IPS DF 6.9 (cell line): ENCODE data around the gene PRICKLE2.

Experiments used
- DNase-seq: peaks from one replicate; pipeline ENCODE4 v3.0.0-alpha.2; 2013; ENCODE audit warnings: low read depth, low spot score
- H3K27ac ChIP-seq: one replicate; pipeline ENCODE4 v1.5.1; 2013; ENCODE audit warnings: low read length, control low read depth
- H3K27me3 ChIP-seq: 2 replicates; pipeline ENCODE4 v1.6.1; 2013; ENCODE audit warnings: mild to moderate bottlenecking, low read length; ENCODE audit not compliant: control insufficient read depth, insufficient read depth
- H3K36me3 ChIP-seq: 2 replicates; pipeline ENCODE4 v1.6.1; 2013; ENCODE audit warnings: low read length; ENCODE audit not compliant: control insufficient read depth, insufficient read depth
- H3K4me1 ChIP-seq: 2 replicates; pipeline ENCODE4 v1.6.1; 2013; ENCODE audit warnings: low read length; ENCODE audit not compliant: control insufficient read depth, insufficient read depth
- H3K4me3 ChIP-seq: 2 replicates; pipeline ENCODE4 v1.5.1; 2013; ENCODE audit warnings: mild to moderate bottlenecking, low read length
- H3K9me3 ChIP-seq: 2 replicates; pipeline ENCODE4 v1.6.1; 2013; ENCODE audit warnings: low read length, inconsistent platforms; ENCODE audit not compliant: control insufficient read depth, insufficient read depth
- WGBS: extraction: QIAGEN DNeasy Blood & Tissue Kit; methylation state at CpG from one replicate; pipeline ENCODE4 v1.1.7; 2013; ENCODE audit warnings: mixed read lengths, missing lambda C conversion rate; ENCODE audit not compliant: insufficient read length, insufficient coverage; 5-methylcytosine and 5-hydroxymethylcytosine counted together

PRICKLE2 gene

DNA sequence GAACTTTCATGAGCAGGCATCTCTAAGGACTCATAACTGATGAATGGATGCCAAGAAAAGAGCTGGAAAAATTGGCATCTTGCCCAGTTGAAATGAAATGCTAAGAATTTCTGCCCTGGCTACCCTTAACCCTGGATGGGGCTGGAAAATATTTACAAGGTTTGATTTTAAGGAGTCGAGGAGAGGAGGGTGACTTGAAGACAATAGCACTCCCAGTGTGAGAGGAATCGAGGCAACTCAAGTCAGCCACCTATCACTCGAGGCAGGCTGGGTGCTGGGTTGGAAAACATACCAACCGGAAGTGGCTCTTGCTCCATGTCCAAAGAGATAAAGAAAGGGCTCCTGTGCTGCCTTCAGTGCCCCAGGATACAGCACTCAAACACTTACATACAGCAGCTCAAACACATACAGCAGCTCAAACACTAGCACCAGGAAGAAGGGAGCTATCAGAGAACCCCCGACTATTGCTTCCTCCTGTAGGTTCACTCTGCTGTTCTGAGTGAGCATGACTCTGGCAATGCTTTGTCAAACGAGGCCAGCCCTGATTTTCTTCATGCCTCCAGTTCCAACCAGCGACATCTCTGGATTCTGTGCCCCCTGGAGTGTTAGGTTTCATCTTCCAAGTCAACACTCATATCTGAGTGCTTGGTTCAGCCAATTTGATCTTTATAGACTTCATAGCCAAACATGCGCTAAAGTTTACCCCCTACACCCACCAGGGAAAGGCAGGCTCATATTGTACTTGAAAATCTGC lies 4.9 kb downstream of the PRICKLE2 start:
- peaks cover 4% of the 10 kb centered on the region; the same call in 1 of the 2 replicates for H3K4me1 ChIP-seq
- H3K27me3 ChIP-seq: peaks cover 3% of the 10 kb centered on the region; the same call in 1 of the 2 replicates
- no peak overlapping the region for H3K27ac ChIP-seq
- no peaks in the 10 kb centered on the region for H3K36me3 ChIP-seq
- WGBS: no CpG with 5 or more reads among the region's 8 CpGs
- DNase-seq: no peak
- H3K4me3 ChIP-seq: no peak overlapping the region
- no peaks in the 10 kb centered on the region for H3K9me3 ChIP-seq

DNA sequence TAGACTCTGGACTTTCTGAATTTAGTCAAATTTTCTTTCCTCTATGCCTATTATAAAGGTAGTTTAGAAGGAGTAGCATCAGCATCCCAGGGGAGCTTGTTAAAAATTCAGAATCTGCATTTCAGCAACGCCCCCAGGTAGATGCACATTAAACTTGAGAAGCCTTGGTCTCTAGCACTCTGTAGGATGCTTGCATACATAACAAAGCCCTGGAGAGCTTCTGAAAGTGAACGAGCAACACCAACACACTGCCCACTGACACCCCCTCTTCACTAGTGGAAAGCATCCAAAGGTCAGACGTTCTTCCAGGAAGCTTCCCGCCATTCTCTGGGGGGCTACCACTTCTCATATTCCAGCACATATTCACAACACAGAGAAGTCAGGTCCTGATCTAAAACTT lies 6.5 kb downstream of the PRICKLE2 start:
- no peak for DNase-seq
- H3K27ac ChIP-seq: no peak overlapping the region
- H3K9me3 ChIP-seq: no peaks in the 10 kb centered on the region
- WGBS: no CpG with 5 or more reads among the region's 4 CpGs
- peaks cover 3% of the 10 kb centered on the region; the same call in 1 of the 2 replicates for H3K27me3 ChIP-seq
- H3K36me3 ChIP-seq: no peaks in the 10 kb centered on the region
- H3K4me1 ChIP-seq: peaks cover 3% of the 10 kb centered on the region; the same call in 1 of the 2 replicates
- H3K4me3 ChIP-seq: no peak overlapping the region

DNA sequence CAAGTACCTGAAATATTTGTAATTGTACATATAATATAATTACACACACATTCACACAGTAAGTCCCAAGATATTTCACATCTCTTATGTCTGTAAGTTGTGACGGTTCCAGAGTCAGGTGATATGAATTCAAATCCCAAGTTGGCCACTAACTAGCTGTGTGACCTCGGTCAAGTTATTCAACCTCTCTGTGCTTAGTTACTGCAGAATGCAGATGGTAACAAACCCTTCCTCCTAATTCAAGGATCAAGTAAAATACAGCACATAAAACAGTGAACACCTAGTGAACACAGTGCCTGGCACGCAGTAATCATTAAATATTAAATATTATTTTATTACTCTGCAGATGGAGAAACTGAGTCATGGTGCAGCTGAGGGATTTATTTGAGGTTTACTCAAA lies 6.9 kb downstream of the PRICKLE2 start:
- Histone ChIP-seq H3K4me3 (no peak overlapping the region), H3K36me3 (no peaks in the 10 kb centered on the region), H3K27me3 (peaks cover 3% of the 10 kb centered on the region; the same call in 1 of the 2 replicates), H3K4me1 (peaks cover 3% of the 10 kb centered on the region; the same call in 1 of the 2 replicates), H3K27ac (no peak overlapping the region), H3K9me3 (no peaks in the 10 kb centered on the region)
- DNase-seq: no peak
- WGBS: no CpG with 5 or more reads among the region's 3 CpGs

DNA sequence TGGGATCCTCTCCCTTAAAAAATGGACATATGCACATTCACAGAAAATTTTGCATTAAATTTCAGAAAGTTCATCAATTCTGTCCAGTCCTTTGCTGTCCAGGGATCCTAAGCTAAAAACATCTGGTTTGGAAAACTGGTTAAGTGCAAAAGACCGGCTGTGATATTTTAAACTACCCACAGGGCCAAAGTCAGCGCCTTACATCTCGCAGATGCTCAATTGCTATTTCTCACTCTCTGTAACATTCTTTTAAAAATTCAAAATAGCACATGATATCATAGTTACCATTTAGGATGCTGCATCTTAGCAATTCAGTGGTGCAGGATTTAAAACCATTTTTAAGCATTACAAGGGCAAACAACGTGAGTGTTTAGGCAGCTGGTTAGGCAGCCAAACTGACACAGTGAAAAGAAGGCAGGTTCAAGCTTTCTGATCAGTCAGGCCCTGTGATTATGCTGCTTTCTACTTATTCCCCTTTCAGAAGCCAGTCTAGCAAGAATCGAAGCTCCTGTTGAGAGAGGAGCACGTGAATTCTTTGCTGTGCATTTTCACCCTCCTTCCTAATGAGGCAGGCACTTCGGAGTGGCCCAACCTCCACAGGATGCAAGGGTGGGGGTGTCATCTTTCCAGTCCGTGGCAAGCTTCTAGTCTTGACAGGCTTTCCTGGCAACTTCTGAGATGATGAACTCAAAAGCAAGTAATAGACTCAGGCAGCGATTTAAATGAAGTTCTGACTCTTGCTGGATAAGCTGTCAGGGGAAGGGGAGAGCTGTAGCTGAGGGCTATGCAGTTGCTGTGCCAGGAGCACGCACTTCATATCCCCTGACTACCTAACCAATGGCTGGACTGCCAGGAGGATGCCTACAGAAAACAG lies 8.8 kb downstream of the PRICKLE2 start:
- H3K4me3 ChIP-seq: no peak overlapping the region
- peaks cover 3% of the 10 kb centered on the region; the same call in 1 of the 2 replicates for H3K27me3 ChIP-seq
- no peaks in the 10 kb centered on the region for H3K9me3 ChIP-seq
- WGBS: no CpG with 5 or more reads among the region's 10 CpGs
- no peaks in the 10 kb centered on the region for H3K36me3 ChIP-seq
- no peak for DNase-seq
- H3K4me1 ChIP-seq: peaks cover 3% of the 10 kb centered on the region; the same call in 1 of the 2 replicates
- H3K27ac ChIP-seq: no peak overlapping the region

DNA sequence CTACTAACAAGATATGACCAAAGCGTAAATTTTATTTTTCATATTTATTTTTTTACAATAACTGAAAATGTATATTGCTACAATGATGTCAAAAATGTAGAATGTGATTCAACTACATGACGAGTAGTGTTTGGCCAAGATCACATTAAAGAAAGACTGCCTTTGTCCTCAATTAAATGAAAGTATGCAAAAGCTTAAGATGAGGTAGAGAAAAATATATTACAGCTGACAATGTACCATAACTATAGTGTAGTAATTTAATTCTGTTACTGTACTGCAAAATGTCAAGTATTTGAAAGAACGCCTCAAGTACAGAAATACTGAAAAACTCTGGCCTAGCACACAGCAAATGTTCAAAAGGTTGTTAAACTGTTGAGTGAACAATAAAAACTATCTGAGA lies 9.7 kb downstream of the PRICKLE2 start:
- Histone ChIP-seq H3K27me3 (peaks cover 3% of the 10 kb centered on the region; the same call in 1 of the 2 replicates), H3K4me3 (no peak overlapping the region), H3K9me3 (no peaks in the 10 kb centered on the region), H3K36me3 (no peaks in the 10 kb centered on the region), H3K27ac (no peak overlapping the region), H3K4me1 (peaks cover 3% of the 10 kb centered on the region; the same call in 1 of the 2 replicates)
- no CpG with 5 or more reads among the region's 3 CpGs for WGBS
- no peak for DNase-seq

DNA sequence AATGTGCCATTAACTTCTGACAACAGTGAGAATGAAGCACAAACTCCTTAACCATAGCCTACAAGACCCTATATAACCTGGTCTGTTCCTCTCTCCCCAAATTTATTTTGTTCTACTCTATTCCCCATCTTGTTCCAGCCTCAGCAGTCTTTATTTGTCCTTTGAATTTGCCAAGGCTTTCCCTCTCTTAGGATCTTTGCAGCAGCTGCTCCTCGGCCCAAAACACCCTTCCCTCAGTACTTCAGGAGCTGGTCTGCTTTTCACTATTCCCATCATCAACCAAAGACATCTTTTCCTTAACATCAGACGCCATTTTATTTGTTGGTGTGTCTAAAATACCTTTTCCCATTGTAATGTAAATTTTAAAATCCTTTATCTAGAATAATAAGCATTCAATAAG lies 10.2 kb downstream of the PRICKLE2 start:
- H3K4me1 ChIP-seq: peaks cover 3% of the 10 kb centered on the region; the same call in 1 of the 2 replicates
- no peak overlapping the region for H3K27ac ChIP-seq
- no peak for DNase-seq
- H3K4me3 ChIP-seq: no peak overlapping the region
- no peaks in the 10 kb centered on the region for H3K36me3 ChIP-seq
- H3K9me3 ChIP-seq: no peaks in the 10 kb centered on the region
- peaks cover 3% of the 10 kb centered on the region; the same call in 1 of the 2 replicates for H3K27me3 ChIP-seq
- no CpG with 5 or more reads among the region's 2 CpGs for WGBS

DNA sequence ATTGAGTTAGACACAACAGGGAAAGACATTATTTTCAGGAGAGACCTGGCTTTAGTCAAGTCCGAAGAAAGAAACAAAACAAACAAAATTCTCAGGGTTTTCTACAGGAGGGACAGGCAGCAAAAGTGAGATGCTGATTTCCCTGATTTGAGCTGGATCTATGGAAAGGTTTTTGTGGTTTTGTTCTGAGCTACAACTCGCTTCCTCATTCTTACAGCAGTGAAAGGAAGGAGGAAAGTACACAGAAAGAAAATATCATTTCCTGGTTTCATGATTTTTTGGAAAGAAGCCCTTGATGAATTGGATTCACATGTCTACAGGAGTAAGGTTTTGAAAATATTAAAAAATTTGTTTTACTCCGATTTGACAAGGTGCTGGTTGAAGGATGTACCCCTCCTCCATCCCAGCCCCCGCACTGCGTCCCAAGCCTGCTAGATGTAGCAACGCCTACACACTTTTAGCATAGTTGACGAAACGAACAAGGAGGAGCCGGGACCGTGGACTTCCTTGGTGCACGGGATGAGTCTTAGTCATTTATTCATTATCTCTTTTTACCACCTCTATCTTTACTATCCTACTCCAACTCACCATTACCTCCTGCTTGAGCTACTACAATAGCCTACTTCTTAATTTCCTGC lies 10.8 kb downstream of the PRICKLE2 start:
- Histone ChIP-seq H3K4me3 (no peak overlapping the region), H3K27ac (no peak overlapping the region)

DNA sequence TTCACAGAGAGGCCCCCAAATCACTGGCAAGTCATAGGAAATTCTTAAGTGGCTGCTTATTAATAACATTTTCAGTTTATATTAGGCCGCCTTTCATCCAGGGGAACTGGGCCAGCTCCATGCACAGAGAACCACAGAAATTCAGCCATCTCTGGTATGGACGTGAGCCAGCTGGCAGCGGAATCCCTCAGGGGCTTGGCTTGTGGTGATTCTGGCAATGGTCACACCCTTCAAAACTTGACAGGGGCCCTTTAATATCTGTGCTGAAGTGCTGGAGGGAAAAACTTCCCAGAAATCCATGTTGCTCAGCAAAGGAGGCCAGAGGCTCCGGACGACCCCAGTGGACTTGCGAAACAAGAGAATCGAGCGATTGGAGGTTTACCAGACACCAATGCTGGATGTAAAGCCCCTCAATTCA lies 11.3 kb downstream of the PRICKLE2 start:
- DNase-seq: no peak
- WGBS: no CpG with 5 or more reads among the region's 8 CpGs
- no peak overlapping the region for H3K27ac ChIP-seq

More for the DNA sequence above, 10.8 kb downstream of the PRICKLE2 start:
- WGBS: no CpG with 5 or more reads among the region's 11 CpGs
- Histone ChIP-seq H3K4me1 (peaks cover 3% of the 10 kb centered on the region; the same call in 1 of the 2 replicates), H3K27me3 (peaks cover 3% of the 10 kb centered on the region; the same call in 1 of the 2 replicates), H3K9me3 (no peaks in the 10 kb centered on the region), H3K36me3 (no peaks in the 10 kb centered on the region)
- no peak for DNase-seq

DNA sequence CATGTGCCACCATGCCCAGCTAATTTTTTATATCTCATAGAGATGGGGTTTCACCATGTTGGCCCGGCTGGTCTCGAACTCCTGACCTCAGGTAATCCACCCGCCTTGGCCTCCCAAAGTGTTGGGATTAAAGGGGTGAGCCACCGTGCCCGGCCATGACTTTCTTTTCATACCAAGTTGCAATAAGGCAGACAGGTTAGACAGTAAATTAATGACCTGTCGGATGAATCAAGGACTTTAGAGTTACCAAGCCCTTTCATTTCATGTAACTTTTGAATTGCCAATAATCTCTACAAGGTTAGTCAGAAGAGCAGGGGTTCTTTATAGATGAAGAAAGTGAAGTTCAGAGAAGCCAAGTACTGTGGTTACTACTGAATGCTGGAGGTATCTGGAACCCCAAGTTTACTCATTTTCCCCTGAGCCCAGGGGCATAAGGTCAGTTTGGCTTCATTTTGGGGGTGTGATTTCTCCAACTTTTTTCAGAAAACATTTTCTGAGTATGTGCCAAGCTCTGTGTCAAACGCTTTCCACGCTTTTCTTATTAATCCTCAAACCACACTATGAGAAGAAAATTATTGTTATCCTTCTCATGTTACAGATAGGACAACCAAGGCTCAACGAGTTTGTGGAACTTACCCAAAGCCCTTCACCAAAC lies 11.9 kb downstream of the PRICKLE2 start:
- H3K9me3 ChIP-seq: no peaks in the 10 kb centered on the region
- no peaks in the 10 kb centered on the region for H3K36me3 ChIP-seq
- DNase-seq: no peak
- WGBS: no CpG with 5 or more reads among the region's 9 CpGs
- H3K27ac ChIP-seq: no peak overlapping the region
- no peak overlapping the region for H3K4me3 ChIP-seq
- H3K4me1 ChIP-seq: peaks cover 1% of the 10 kb centered on the region; the same call in 1 of the 2 replicates
- H3K27me3 ChIP-seq: no peaks in the 10 kb centered on the region

More for the DNA sequence above, 11.3 kb downstream of the PRICKLE2 start:
- Histone ChIP-seq H3K27me3 (no peaks in the 10 kb centered on the region), H3K4me1 (peaks cover 1% of the 10 kb centered on the region; the same call in 1 of the 2 replicates), H3K9me3 (no peaks in the 10 kb centered on the region), H3K4me3 (no peak overlapping the region), H3K36me3 (no peaks in the 10 kb centered on the region)
